CD14-positive monocyte (primary cell): ENCODE data around the gene SBK2. TPM values are rescaled to one million over a fixed set of nuclear protein-coding genes. Genes with fewer than 3 reads are reported as not detected.
A peak's percentile ranks its signal among the peaks of the same experiment; 100 is the strongest.

Experiments
- DNase-seq, 3 donors: peaks; one replicate each; pipeline ENCODE4 v3.0.0-alpha.2; 2011 to 2022
- H2AFZ ChIP-seq: 2 replicates; pipeline ENCODE4 v1.6.0; 2012; ENCODE audit warnings: mild to moderate bottlenecking, low read depth, low read length, inconsistent platforms; ENCODE audit not compliant: insufficient read depth, poor library complexity, severe bottlenecking
- H3K27ac ChIP-seq, 2 donors: 1 replicate in 1 of 2; 2 replicates in 1 of 2; pipeline ENCODE4 v1.5.1; 2012 to 2013; ENCODE audit warnings: low read length in 2 of 2, control low read depth in 1 of 2, inconsistent platforms in 1 of 2, low read depth in 1 of 2, mild to moderate bottlenecking in 1 of 2
- H3K27me3 ChIP-seq, 2 donors: one replicate each; pipeline versions ENCODE4 v1.6.0 to v1.6.1; 2011 to 2013; ENCODE audit warnings: low read length in 2 of 2; ENCODE audit not compliant: control insufficient read depth in 2 of 2, insufficient read depth in 2 of 2
- H3K36me3 ChIP-seq, 2 donors: replicated peaks in 1 of 2; 1 replicate in 1 of 2; 2 replicates in 1 of 2; pipeline versions ENCODE4 v1.5.1 to v1.6.1; 2012 to 2013; ENCODE audit warnings: low read length in 2 of 2, control low read depth in 1 of 2, inconsistent platforms in 1 of 2, mild to moderate bottlenecking in 1 of 2; ENCODE audit not compliant: insufficient read depth in 2 of 2, control insufficient read depth in 1 of 2
- H3K4me1 ChIP-seq, 2 donors: 1 replicate in 1 of 2; 2 replicates in 1 of 2; pipeline versions ENCODE4 v1.5.1 to v1.6.1; 2012 to 2013; ENCODE audit warnings: low read length in 2 of 2, control low read depth in 1 of 2, inconsistent platforms in 1 of 2, mild to moderate bottlenecking in 1 of 2, moderate library complexity in 1 of 2; ENCODE audit not compliant: insufficient read depth in 2 of 2, control insufficient read depth in 1 of 2
- H3K4me2 ChIP-seq: replicated peaks from 2 replicates; pipeline ENCODE3; 2012; ENCODE audit warnings: low read length, moderate library complexity, mild to moderate bottlenecking; ENCODE audit not compliant: poor library complexity, severe bottlenecking; ENCODE audit errors: extremely low read depth
- H3K4me3 ChIP-seq, 3 experiments: fragments of 200-600 bp in 1 of 3; sonication (generic) in 1 of 3; replicated peaks in 1 of 3; 1 replicate in 2 of 3; 2 replicates in 1 of 3; pipeline ENCODE4 v1.5.1; 2011 to 2013; ENCODE audit warnings: low read length in 3 of 3, mild to moderate bottlenecking in 3 of 3, control low read depth in 2 of 3, low read depth in 2 of 3, inconsistent platforms in 1 of 3, moderate library complexity in 1 of 3
- H3K79me2 ChIP-seq: 2 replicates; pipeline ENCODE4 v1.6.0; 2012; ENCODE audit warnings: mild to moderate bottlenecking, control low read depth, inconsistent platforms, low read length, moderate library complexity; ENCODE audit not compliant: insufficient read depth
- H3K9ac ChIP-seq: 2 replicates; pipeline ENCODE4 v1.6.0; 2017; ENCODE audit warnings: low read length, mild to moderate bottlenecking; ENCODE audit not compliant: insufficient read depth, poor library complexity, severe bottlenecking
- H3K9me3 ChIP-seq, 2 donors: replicated peaks in 1 of 2; 1 replicate in 1 of 2; 2 replicates in 1 of 2; pipeline versions ENCODE4 v1.5.1 to v1.6.1; 2012 to 2013; ENCODE audit warnings: low read length in 2 of 2, control low read depth in 1 of 2; ENCODE audit not compliant: control insufficient read depth in 1 of 2, insufficient read depth in 1 of 2
- H4K20me1 ChIP-seq: 2 replicates; pipeline ENCODE4 v1.6.0; 2012; ENCODE audit warnings: mild to moderate bottlenecking, low read length, control low read depth, moderate library complexity; ENCODE audit not compliant: insufficient read depth
- H3K27ac Mint-ChIP-seq, 7 donors: one replicate each; pipeline ENCODE4 v1.8.0; 2020; ENCODE audit warnings: mild to moderate bottlenecking in 7 of 7, mixed read lengths in 7 of 7, moderate library complexity in 6 of 7, inconsistent platforms in 2 of 7
- H3K27me3 Mint-ChIP-seq, 3 donors: one replicate each; pipeline ENCODE4 v1.8.0; 2021 to 2022; ENCODE audit warnings: low read depth in 3 of 3, mild to moderate bottlenecking in 3 of 3, mixed read lengths in 3 of 3, moderate library complexity in 3 of 3, inconsistent platforms in 1 of 3
- H3K36me3 Mint-ChIP-seq, 2 donors: one replicate each; pipeline ENCODE4 v1.8.0; 2020; ENCODE audit warnings: mixed read lengths in 2 of 2, inconsistent platforms in 1 of 2, mild to moderate bottlenecking in 1 of 2
- H3K4me1 Mint-ChIP-seq: one replicate; pipeline ENCODE4 v1.8.0; 2020; ENCODE audit warnings: mild to moderate bottlenecking, mixed read lengths
- H3K4me3 Mint-ChIP-seq, 2 donors: one replicate each; pipeline ENCODE4 v1.8.0; 2020; ENCODE audit warnings: mild to moderate bottlenecking in 2 of 2, mixed read lengths in 2 of 2, moderate library complexity in 1 of 2
- H3K9me3 Mint-ChIP-seq, 7 donors: one replicate each; pipeline ENCODE4 v1.8.0; 2020 to 2022; ENCODE audit warnings: mixed read lengths in 7 of 7, mild to moderate bottlenecking in 6 of 7, moderate library complexity in 6 of 7, inconsistent platforms in 2 of 7
- CTCF ChIP-seq: fragments of 200-600 bp; IDR thresholded peaks from one replicate; pipeline ENCODE4 v1.8.0; 2022; ENCODE audit warnings: antibody characterized with exemption, mild to moderate bottlenecking
- WGBS: methylation state at CpG from one replicate; pipeline ENCODE4 v1.1.5; 2013; ENCODE audit warnings: missing lambda C conversion rate; ENCODE audit not compliant: insufficient coverage; 5-methylcytosine and 5-hydroxymethylcytosine counted together
- intact Hi-C, 2 donors: fragments of 100-400 bp; cut with micrococcal nuclease; formaldehyde crosslinking; loops; one replicate each; pipeline versions ENCODE4 v1.15.0 to v1.15.1; 2023
- polyA plus RNA-seq, 3 donors: library from polyadenylated mRNA; depleted of rRNA in 1 of 3; unstranded in 2 of 3; stranded (reverse) in 1 of 3; fragments of 300-500 nt in 2 of 3; fragments of >200 nt in 1 of 3; fragmentation: Illumina TruSeq in 2 of 3; gene quantifications; 1 replicate in 2 of 3; 2 replicates in 1 of 3; pipeline ENCODE4 v1.2.3, GENCODE V29; 2012 to 2021

SBK2 gene
- polyA plus RNA-seq, 3 donors: not detected

DNA sequence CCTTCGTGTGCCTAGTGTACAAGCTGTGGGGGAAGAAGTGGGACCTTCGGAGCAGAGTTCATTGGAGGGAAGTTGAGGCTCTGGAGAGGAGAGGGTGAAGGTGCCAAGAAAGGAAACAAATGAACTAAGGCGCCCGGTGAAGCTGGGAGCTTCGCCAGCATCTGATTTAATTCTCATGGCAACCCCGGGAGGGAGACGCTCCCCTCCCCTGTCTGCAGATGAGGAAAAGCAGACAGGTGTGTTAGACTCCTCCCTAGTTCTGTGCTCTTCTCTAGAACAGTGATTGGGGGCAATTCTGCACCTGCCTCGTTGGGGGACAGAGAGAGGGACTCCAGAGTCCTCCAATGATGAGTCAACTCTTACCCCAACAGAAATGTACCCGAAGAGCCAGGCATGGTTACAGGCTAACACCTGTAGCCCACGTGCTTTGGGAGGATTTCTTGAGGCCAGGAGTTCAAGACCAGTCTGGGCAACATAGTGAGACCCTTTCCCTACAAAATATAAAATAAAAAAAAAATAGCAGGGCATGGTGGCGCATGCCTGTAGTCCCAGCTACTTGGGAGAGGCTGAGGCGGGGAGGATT lies 44.5 kb downstream of the SBK2 start:
- no peak overlapping the region for H3K9ac ChIP-seq
- H3K9me3 ChIP-seq: no peaks in the 10 kb centered on the region
- H3K27me3 ChIP-seq: peaks cover 0 to 9% of the 10 kb centered on the region in 2 donors
- no peak overlapping the region for H2AFZ ChIP-seq
- WGBS: 57% methylated on average over 5 of the region's 12 CpGs
- no peaks in the 10 kb centered on the region for H3K36me3 ChIP-seq
- TF ChIP-seq CTCF: no peak
- H4K20me1 ChIP-seq: no peaks in the 10 kb centered on the region
- peaks cover 14 to 38% (median 24%) of the 10 kb centered on the region in 3 donors for H3K27me3 Mint-ChIP-seq
- H3K4me3 Mint-ChIP-seq: peak overlapping the region in 1 of 2 donors; percentile 17
- H3K27ac Mint-ChIP-seq: peak overlapping the region in 1 of 7 donors; percentile 8
- no peak overlapping the region for H3K4me2 ChIP-seq
- peaks cover 4% of the 10 kb centered on the region for H3K4me1 Mint-ChIP-seq
- H3K4me3 ChIP-seq: no peak overlapping the region
- peaks cover 0 to 3% (median 0%) of the 10 kb centered on the region in 7 donors for H3K9me3 Mint-ChIP-seq
- intact Hi-C loops: no loop called here
- no peak for DNase-seq
- no peak overlapping the region for H3K27ac ChIP-seq
- no peaks in the 10 kb centered on the region for H3K4me1 ChIP-seq
- no peaks in the 10 kb centered on the region for H3K36me3 Mint-ChIP-seq
- no peaks in the 10 kb centered on the region for H3K79me2 ChIP-seq

GRCh38 chr19:55491546-55492360 lies 45.2 kb downstream of the SBK2 start:
- Histone ChIP-seq H3K79me2 (no peaks in the 10 kb centered on the region), H3K9me3 (no peaks in the 10 kb centered on the region), H3K9ac (no peak overlapping the region), H2AFZ (no peak overlapping the region), H3K27ac (no peak overlapping the region), H3K4me2 (no peak overlapping the region), H3K4me1 (no peaks in the 10 kb centered on the region), H3K27me3 (peaks cover 0 to 9% of the 10 kb centered on the region in 2 donors), H3K36me3 (no peaks in the 10 kb centered on the region), H4K20me1 (no peaks in the 10 kb centered on the region), H3K4me3 (no peak overlapping the region)
- intact Hi-C loops: no loop called here
- H3K27ac Mint-ChIP-seq: peak overlapping the region in 1 of 7 donors; percentile 8
- peaks cover 0 to 3% (median 0%) of the 10 kb centered on the region in 7 donors for H3K9me3 Mint-ChIP-seq
- no peak for DNase-seq
- peaks cover 16 to 40% (median 24%) of the 10 kb centered on the region in 3 donors for H3K27me3 Mint-ChIP-seq
- WGBS: 86% methylated on average over 16 of the region's 24 CpGs
- H3K4me1 Mint-ChIP-seq: peaks cover 6% of the 10 kb centered on the region
- no peak for TF ChIP-seq CTCF
- peak overlapping the region in 1 of 2 donors; percentile 17 for H3K4me3 Mint-ChIP-seq
- no peaks in the 10 kb centered on the region for H3K36me3 Mint-ChIP-seq
